Anterior cingulate cortex (tissue), 58 donors: ENCODE results near the gene ARPP21.

Experiments used
- DNase-seq, 58 donors: peaks; one replicate each; lab custom pipeline; 2025; lab: John Stamatoyannopoulos, UW

The ARPP21 gene

GRCh38 chr3:35671483-35671882, 32.2 kb downstream of the ARPP21 start:
- no peak for DNase-seq

GRCh38 chr3:35673017-35673416, 33.7 kb downstream of the ARPP21 start:
- no peak for DNase-seq

GRCh38 chr3:35674451-35675109, 35.3 kb downstream of the ARPP21 start:
- DNase-seq, result no peak

DNA sequence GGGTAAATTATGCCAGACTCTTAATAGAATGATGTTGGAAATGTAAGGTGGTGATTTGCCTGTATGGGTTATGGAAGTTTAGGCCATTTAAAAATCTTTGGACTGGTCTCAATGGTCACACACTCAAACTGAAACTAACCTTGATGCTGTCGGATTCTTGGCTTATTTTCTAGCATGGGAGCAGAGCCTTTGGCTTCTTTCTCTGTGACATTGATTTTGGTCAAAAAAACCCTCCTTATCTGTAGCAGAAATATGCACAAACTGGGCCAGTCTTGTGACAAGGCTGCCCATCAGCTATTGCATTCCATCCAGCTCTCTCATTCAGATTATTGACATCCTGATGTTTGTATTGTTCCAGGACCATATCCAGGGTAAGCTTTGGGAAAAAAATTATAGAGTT, 35.9 kb downstream of the ARPP21 start:
- no peak for DNase-seq

DNA sequence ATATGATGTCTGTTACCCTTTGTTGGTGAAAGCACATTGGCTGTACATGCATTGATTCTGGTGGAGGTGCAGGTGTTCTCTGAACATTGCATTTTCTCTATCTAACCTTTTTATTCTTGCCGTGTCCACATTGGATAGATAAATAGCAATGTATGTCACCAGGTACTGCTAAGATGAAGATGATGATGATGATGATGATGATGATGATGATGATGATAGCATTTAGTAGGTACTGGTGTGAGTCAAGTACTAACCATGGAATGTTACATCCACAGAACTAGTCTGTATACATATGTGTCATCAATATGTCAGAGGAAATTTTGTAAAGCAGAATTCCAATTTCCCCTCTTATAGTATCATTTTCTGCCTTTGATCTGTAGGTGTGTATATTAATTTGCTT, 36.3 kb downstream of the ARPP21 start:
- DNase-seq, result no peak

DNA sequence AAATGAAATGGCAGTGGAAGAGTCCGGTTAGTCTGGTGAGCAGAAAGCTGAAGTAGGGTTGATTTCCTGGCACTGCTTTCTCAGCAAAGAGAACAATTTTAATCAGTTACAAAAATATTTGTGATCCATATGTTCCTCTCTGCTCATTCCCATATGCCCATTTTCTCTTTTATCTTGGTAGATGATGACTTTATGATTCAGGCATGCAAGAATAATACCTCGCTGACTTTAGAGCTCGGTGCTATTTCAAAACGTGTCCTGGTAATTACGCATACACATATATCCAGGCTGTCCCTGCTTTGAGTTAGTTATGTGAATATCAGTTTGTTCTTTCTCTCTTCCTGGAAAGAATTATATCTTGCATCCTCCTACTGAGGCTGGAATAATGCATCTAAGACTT, 38.5 kb downstream of the ARPP21 start:
- no peak for DNase-seq

DNA sequence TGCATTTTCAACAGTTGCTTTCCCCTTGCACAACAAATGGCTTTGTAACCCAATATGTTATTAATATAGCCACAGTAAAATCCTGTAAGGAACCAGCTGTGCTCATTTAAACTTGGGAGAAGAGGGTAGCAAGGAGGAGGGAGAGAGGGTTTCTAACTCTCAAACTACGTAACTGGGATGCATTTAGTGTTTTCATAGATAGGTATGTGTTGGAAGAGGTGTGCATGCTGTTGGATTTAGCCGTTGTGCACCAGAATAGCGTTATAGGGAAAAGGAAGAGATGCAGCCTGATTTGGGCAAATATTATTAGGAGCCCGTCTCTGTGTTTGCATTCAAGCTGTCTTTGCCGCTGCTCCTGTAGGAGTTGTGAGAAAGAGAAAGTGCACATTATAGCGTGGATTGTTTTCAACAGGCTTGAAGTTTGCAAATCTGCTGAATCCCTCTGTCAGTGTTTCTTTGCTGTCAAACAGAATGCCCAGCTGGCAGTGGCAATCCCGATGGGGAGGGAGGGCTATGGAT, 39.4 kb downstream of the ARPP21 start:
- peak in 4 of 58 donors; percentile 9 to 30 (median 16) for DNase-seq

- peak in 5 of 58 donors; percentile 19 to 36 (median 24) for DNase-seq
Observed at GRCh38 chr3:35679409-35680080, 40.2 kb downstream of the ARPP21 start.

- DNase-seq, result no peak
Observed at GRCh38 chr3:35680866-35681650, 41.7 kb downstream of the ARPP21 start.

DNA sequence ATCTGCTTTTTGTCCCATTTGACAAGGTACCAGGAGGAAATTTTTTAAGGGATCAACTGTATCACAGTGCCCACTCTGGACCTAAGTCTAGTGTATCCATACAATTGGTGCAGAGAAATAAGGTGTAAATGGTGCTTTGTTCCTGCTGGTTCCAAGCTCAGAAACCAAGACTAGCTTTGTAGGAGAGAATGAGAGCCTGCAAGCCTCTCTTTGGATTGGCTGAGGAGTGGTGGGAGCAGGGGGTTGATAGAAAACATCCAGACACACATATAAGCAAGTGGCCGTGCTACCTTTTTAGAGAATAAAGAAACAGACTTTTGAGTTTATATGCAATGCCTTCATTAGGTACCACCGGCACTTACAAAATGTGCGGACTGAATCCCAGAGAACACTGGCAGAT, 45.8 kb downstream of the ARPP21 start:
- DNase-seq, result no peak

DNA sequence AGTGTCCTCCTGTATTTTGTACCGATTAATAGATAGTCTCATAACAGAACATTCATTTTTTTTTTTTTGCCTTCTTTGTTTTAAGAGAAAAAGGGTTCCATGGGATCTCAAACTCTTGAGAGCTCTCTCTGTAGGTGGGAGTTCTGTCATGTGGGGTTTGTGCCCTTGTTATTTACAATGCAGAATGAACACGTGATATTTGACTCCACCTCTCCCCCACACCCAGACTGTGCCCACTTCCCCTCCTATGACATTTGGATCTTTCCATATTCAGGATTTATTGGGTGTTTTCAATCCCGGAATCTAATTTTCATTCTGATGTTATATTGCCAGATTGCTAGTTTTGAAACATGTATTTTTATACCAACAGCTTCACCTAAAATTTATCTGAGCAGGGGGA, 49.5 kb downstream of the ARPP21 start:
- DNase-seq, result no peak

DNA sequence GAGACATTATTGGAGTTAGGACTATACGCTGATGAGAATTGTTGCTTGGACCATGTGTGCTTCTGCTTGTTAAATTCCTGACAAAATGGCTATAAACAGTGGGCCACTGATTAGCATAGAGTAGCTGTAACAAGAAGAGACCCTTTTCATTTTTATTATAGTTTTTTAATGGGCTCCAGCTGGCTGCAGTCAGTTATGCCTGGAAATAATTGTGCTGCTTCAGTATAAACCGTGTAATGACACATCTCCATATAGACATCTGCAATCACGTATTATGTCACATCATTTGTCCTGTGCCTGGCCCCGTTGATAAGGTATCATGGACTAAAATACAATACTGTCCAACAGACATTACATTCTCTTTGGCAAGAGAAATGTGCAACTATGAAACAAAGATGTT, 50.9 kb downstream of the ARPP21 start:
- no peak for DNase-seq

GRCh38 chr3:35705904-35706303, 66.6 kb downstream of the ARPP21 start:
- no peak for DNase-seq

DNA sequence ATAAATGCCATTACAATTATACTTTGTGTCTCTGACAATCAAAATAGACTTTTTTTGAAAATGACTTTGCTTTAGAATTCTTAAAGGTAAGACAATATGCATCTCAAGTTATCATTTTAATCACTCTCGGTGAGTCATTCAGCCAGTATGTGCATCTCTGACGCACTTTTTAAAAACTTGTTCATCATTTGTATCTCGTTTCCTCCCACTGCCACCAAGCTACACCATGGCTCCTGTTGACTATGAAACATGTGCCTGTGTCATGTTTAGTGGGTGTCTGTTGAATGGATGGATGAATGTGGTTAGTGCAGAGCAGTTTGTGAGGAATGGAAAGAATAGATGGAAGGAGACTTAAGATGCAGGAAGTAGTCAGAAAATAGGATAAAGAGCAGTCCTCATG, 68.6 kb downstream of the ARPP21 start:
- no peak for DNase-seq

GRCh38 chr3:35708394-35709271, 69.3 kb downstream of the ARPP21 start:
- DNase-seq, result no peak

DNA sequence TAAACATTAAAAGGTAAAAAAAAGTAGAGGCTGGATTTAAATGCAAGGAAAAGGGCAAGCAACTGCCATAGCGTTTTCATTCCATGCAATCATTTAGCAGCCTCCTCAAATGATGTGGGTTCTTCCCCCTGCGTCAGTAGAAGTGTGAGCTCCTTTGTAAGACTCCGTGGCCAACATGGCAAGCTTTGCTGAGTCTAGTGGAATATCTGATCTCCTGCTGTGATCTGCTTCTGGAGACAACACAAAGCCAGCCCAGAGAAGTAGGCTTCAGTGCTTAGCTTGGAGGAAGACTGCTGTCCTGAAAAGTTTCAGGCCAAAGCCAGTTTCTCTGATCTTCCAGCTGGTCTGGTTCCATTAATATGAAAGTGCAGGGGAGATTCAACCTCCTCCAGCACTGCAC, 70.4 kb downstream of the ARPP21 start:
- DNase-seq, result no peak

- no peak for DNase-seq
Observed at GRCh38 chr3:35710554-35710953, 71.2 kb downstream of the ARPP21 start.

GRCh38 chr3:35718921-35719320, 79.6 kb downstream of the ARPP21 start:
- DNase-seq, result no peak

DNA sequence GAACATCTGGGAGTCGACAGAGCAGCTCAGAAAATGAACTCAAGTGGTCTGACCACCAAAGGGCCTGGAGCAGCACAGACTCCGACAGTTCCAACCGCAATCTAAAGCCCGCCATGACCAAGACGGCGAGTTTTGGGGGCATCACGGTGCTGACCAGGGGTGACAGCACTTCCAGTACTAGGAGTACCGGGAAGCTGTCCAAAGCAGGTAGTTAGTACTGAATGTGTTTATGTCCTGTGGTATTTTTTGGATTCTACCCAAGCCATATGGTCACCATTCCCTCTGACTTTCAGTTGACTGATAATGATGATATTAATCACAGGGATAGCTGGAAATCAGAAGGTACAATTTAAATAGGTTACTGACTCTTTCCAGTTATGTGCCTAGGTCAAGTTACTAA, 82.3 kb downstream of the ARPP21 start:
- no peak for DNase-seq

DNA sequence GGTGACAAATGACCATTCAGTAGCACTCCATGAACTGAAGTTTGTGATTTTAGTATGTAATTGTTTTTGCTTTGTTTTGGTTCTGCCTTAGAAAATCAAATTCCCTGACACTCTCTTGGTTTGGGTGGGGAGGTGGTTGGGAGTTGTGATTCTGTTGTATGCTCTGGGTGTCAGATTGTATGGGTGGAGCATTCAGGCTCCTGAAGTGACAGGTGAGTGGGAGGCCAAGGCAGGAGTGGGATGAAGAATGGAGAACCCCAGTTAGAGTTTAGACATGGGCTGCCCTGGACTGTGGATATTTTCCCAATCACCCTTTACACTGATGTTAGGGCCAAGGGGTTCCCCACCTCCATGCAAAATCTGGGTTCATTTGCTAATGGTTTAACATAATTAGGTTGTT, 83.6 kb downstream of the ARPP21 start:
- no peak for DNase-seq
